ENCODE measurements around the gene RNU1-3. TPM values are rescaled to one million over a fixed set of nuclear protein-coding genes. Genes with fewer than 3 reads are reported as not detected.
A peak's percentile ranks its signal among the peaks of the same experiment; 100 is the strongest.
"Not testable (repeated sequence)": the region's sequence is repeated elsewhere in the genome, so short reads cannot be mapped to it uniquely, and the experiment has no call there.

Gene RNU1-3
- total RNA-seq, 4 donors from 2014 or later, result under 0.01 TPM

GRCh38 chr1:16636551-16637195 lies 30.1 kb downstream of the RNU1-3 start:
- not testable (repeated sequence) for H3K27ac ChIP-seq, H3K27me3 ChIP-seq, H3K4me3 ChIP-seq, H3K9me3 ChIP-seq, H3K4me1 ChIP-seq
- WGBS, result 85% methylated on average over 10 of the region's 10 CpGs
- H3K36me3 ChIP-seq, result peaks cover 25% of the 10 kb centered on the region
- peak; percentile 69 to 79 for DNase-seq (ENCODE audit: low spot score in 2 of 2)

GRCh38 chr1:16635959-16636358 lies 30.8 kb downstream of the RNU1-3 start:
- H3K27ac ChIP-seq, H3K27me3 ChIP-seq, H3K4me1 ChIP-seq, H3K9me3 ChIP-seq, H3K4me3 ChIP-seq: not testable (repeated sequence)
- 94% methylated on average over 5 of the region's 5 CpGs for WGBS
- H3K36me3 ChIP-seq, result peaks cover 33% of the 10 kb centered on the region
- peak; percentile 69 to 82 for DNase-seq (ENCODE audit: low spot score in 2 of 2)

DNA sequence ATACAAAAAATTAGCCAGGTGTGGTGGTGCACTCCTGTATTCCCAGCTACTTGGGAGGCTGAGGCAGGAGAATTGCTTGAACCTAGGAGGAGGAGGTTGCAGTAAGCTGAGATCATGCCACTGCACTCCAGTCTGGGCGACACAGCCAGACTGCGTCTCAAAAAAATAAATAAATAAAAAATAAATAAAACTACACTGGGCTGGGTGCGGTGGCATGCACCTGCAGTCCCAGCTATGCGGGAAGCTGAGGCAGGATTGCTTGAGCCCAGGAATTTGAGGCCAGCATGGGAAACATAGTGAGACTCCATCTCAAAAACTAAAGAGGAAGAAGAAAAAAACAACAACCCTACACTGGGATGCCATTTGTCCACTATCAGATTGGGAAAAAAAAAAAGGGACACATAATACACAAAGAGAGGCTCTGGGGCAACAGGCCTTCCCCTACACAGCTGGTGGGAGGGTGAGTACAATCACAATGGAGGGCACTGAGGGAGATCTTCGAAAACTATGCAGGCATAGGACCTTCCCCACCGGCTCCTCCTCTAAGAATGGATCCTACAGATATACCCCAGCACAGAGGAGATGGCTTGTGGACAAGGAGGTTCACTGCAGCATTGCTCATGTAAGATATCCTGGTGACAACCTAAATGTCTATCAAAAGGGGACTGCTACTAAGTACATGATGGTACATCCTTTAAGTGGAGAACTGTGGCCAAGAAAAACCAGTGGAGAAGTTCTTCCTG lies 33.0 kb downstream of the RNU1-3 start:
- not testable (repeated sequence) for H3K27ac ChIP-seq, H3K27me3 ChIP-seq, H3K4me1 ChIP-seq, H3K4me3 ChIP-seq, H3K9me3 ChIP-seq
- 94% methylated on average over 6 of the region's 6 CpGs for WGBS
- peak; percentile 65 to 77 for DNase-seq (ENCODE audit: low spot score in 2 of 2)
- peaks cover 53% of the 10 kb centered on the region for H3K36me3 ChIP-seq

- H3K27ac ChIP-seq, H3K27me3 ChIP-seq, H3K9me3 ChIP-seq, H3K4me1 ChIP-seq, H3K4me3 ChIP-seq: not testable (repeated sequence)
- peak; percentile 72 to 79 for DNase-seq (ENCODE audit: low spot score in 2 of 2)
- WGBS, result 85% methylated on average over 14 of the region's 14 CpGs
- peaks cover 64% of the 10 kb centered on the region for H3K36me3 ChIP-seq
Observed at GRCh38 chr1:16632044-16632850, 34.5 kb downstream of the RNU1-3 start.

DNA sequence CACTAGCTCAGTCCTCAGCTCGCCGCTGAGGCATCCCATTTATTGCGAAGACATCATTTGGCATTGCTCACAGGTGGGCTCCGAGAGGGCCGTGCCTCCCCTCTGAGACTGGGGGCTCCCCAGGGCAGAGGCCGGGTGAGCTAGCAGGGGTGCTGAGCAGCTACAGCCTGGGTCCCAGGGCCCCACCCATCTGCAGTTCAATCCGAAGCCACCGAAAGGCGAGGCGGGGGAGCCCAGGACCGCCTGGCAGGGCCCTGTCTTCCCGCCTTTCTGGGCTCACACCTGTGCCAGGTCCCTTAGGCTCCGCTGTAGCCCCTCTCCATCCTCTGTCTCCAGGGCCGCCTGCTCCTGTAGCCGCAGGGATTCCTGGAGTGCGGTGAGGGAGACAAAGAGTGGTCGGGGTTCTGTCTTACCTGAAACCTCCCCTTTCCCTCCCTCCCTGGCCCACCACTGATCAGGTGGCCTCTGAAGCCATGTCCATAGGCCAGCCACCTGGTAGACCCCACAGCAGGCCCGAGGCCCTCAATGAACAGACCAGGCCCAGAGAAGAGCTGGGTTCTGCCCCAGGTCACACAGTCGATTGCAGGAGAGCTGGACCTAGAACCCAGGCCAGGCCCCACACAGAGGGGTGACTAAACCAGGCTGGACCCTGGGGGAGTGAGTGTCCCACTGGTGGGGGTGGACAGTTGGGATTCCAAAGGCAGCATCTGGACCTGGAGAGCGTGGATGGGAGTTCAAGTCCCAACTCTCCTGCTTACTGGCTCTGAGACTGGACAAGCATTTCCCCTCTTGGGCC lies 35.3 kb downstream of the RNU1-3 start:
- DNase-seq (ENCODE audit: low spot score in 2 of 2), result peak; percentile 82 to 86
- WGBS, result 91% methylated on average over 20 of the region's 20 CpGs
- H3K27me3 ChIP-seq, result no peaks in the 10 kb centered on the region
- H3K9me3 ChIP-seq, result no peaks in the 10 kb centered on the region
- H3K4me3 ChIP-seq, result no peak overlapping the region
- H3K4me1 ChIP-seq, result no peaks in the 10 kb centered on the region
- H3K36me3 ChIP-seq, result peaks cover 71% of the 10 kb centered on the region
- TF ChIP-seq POLR2AphosphoS5 (IDR thresholded peaks at IDR 0.05) (no peak), CTCF (IDR thresholded peaks at IDR 0.05) (no peak), POLR2A (IDR thresholded peaks at IDR 0.05) (no peak)
- no peak overlapping the region for H3K27ac ChIP-seq

DNA sequence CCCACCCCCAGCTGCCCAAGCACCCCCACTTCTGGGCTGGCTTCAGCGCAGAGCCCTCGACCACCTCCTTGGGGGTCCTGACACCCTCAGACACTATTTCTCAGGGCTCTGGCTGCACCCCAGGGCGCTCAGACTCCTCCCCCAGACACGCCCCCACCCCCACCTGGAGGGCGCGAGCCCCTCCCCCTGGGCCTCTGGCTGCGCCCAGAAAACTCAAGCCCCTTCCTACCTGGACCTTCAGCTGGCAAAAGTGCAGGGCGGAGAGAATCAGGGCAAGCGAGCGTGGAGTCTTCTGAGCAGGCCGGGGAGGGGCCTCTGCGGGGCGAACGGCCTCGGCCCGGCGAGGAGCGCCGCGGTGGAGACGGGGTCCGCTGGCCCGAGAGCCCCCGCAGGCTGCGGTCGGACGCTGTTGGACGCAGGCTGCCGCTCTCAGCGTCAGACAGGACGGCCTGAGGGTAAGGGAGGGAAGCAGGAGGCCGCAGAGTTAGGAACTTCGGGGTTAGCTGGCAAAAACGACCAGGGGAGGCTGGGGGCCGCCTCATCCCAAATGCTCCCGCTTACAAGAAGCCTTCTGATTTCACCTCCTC lies 36.0 kb downstream of the RNU1-3 start:
- no peaks in the 10 kb centered on the region for H3K4me1 ChIP-seq
- WGBS, result 92% methylated on average over 36 of the region's 36 CpGs
- peak; percentile 86 for DNase-seq (ENCODE audit: low spot score in 2 of 2)
- TF ChIP-seq POLR2A (IDR thresholded peaks at IDR 0.05) (no peak), POLR2AphosphoS5 (IDR thresholded peaks at IDR 0.05) (no peak), CTCF (IDR thresholded peaks at IDR 0.05) (no peak), EP300 (IDR thresholded peaks at IDR 0.05) (no peak)
- no peak overlapping the region for H3K4me3 ChIP-seq
- H3K36me3 ChIP-seq, result peaks cover 78% of the 10 kb centered on the region
- H3K9me3 ChIP-seq, result no peaks in the 10 kb centered on the region
- H3K27me3 ChIP-seq, result no peaks in the 10 kb centered on the region
- no peak overlapping the region for H3K27ac ChIP-seq

DNA sequence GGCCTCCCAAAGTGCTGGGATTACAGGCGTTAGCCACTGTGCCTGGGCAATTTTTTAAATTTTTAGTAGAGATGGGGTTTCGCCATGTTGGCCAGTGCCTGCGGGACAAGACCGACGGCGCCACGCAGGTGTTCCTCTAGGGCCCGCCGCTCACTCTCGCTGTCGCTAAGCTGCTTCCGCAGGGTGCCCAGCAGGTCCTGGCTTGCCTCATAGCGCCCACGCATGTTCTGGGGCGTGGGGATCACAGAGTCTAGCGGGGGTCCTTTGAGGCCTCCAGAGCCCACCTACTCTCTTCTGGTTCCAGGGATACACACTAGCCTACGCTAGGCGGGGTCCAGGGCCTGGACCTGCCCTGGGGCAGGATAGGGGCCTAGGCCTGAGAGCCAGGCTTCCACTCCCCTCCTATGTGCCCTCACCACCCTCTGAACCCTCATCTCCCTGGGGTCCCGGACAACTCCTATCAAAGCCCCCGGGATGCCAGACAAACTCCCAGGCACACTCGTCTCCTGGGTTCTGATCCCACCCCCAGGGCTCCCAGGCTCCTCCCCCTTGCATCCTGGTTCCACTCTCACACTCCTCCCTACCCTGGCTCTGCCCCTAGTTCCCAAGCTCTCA lies 36.7 kb downstream of the RNU1-3 start:
- H3K4me3 ChIP-seq, H3K9me3 ChIP-seq, H3K27me3 ChIP-seq, H3K27ac ChIP-seq, H3K4me1 ChIP-seq: not testable (repeated sequence)
- 94% methylated on average over 21 of the region's 21 CpGs for WGBS
- peaks cover 86% of the 10 kb centered on the region for H3K36me3 ChIP-seq
- peak; percentile 81 to 86 for DNase-seq (ENCODE audit: low spot score in 2 of 2)

All from suprapubic skin (tissue), 4 donors.